HAP-1 (cell line): ENCODE data around the gene APH1B.

ENCODE experiments used
- DNase-seq, 2 experiments: peaks; one replicate each; pipeline ENCODE4 v3.0.0-alpha.2; 2016 to 2020; ENCODE audit warnings: low spot score in 2 of 2
- H3K27me3 ChIP-seq: fragments of 250-450 bp; sonication (Bioruptor Pico); 2 replicates; pipeline ENCODE4 v1.5.1; 2020; ENCODE audit warnings: low read depth, mild to moderate bottlenecking, moderate library complexity
- H3K36me3 ChIP-seq: fragments of 250-450 bp; sonication (Bioruptor Pico); replicated peaks from 2 replicates; pipeline ENCODE4 v1.5.1; 2020; ENCODE audit warnings: mild to moderate bottlenecking
- H3K4me1 ChIP-seq: fragments of 250-450 bp; sonication (Bioruptor Pico); 2 replicates; pipeline ENCODE4 v1.5.1; 2020; ENCODE audit warnings: mild to moderate bottlenecking
- H3K4me3 ChIP-seq: fragments of 250-450 bp; sonication (Bioruptor Pico); 2 replicates; pipeline ENCODE4 v1.5.1; 2020; ENCODE audit warnings: mild to moderate bottlenecking, moderate library complexity
- H3K9me3 ChIP-seq: fragments of 250-450 bp; sonication (Bioruptor Pico); 2 replicates; pipeline ENCODE4 v1.5.1; 2020; ENCODE audit warnings: mild to moderate bottlenecking, moderate library complexity
- in situ Hi-C: fragments of 300-500 bp; cut with MboI; formaldehyde crosslinking; loops from 3 replicates; pipeline ENCODE4 v1.14.3; 2020; ENCODE audit warnings: low sequenced_read_pairs, inconsistent platforms, mixed read lengths

Gene APH1B

DNA sequence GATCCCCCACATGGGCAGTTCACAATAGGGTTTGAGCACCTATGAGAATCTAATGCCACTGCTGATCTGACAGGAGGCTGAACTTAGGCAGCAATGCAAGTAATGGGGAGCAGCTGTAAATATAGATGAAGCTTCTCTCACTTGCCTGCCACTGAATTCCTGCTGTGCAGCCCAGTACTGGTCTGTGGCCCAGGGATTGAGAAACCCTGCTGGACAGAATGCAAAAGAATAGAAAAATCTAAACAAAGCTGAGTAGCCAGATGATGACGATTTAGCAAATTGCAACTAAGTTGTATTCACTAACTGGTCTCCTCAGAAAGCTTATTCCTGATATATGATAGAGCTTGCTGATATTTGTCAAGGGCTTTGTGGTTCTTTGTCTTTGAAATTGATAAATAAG is 34.3 kb upstream of the APH1B start:
- DNase-seq, result no peak
- in situ Hi-C loops, result no loop called here
- peaks cover 28% of the 10 kb centered on the region for H3K4me1 ChIP-seq
- H3K36me3 ChIP-seq, result 0 out of 2 replicates have a peak, but pooled peaks cover 6% of the 10 kb centered on the region
- H3K4me3 ChIP-seq, result no peak overlapping the region
- H3K27me3 ChIP-seq, result no peaks in the 10 kb centered on the region
- H3K9me3 ChIP-seq, result 0 out of 2 replicates have a peak, but pooled peaks cover 6% of the 10 kb centered on the region

DNA sequence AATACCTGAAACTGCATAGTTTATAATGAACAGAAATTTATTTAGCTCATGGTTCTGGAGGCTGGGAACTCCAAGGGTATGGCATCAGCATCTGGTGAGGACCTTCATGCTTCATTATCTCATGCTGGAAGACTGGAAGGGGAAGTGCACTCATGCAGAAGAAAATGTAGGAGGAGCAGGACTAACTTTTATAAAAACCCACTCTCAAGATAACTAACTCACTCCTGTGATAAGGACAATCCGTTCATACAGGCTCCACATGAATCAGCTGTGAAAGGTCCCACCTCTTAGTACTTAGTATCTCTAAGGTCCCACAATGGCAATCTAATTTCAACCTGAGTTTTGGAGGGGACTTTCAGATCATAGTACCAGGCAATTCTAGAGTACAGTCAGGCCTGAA is 33.6 kb upstream of the APH1B start:
- no peaks in the 10 kb centered on the region for H3K27me3 ChIP-seq
- DNase-seq, result no peak
- H3K4me1 ChIP-seq, result peaks cover 28% of the 10 kb centered on the region
- in situ Hi-C loops, result no loop called here
- 0 out of 2 replicates have a peak, but pooled peaks cover 6% of the 10 kb centered on the region for H3K9me3 ChIP-seq
- H3K36me3 ChIP-seq, result 0 out of 2 replicates have a peak, but pooled peaks cover 6% of the 10 kb centered on the region
- H3K4me3 ChIP-seq, result no peak overlapping the region

DNA sequence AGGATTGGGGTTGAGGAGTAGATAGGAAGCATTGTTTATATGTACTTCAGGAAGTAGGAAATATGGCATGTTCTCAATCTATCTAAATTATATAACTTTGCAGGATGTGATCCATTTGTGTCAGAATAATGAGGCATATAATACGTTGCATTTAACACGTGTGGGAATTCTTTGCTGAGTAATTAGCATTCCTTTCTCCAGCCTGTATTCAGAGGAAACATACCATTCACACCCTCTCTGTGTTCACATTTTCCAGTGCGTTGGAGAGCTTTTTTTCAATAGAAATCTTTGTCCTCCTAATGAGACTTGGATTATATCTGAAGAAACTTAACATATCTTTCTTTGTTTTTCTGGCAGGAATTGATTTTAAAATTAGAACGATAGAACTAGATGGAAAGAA is 33.0 kb upstream of the APH1B start:
- no peaks in the 10 kb centered on the region for H3K27me3 ChIP-seq
- DNase-seq, result peak in 1 of 2 experiments; percentile 98
- peaks cover 28% of the 10 kb centered on the region for H3K4me1 ChIP-seq
- H3K36me3 ChIP-seq, result 0 out of 2 replicates have a peak, but pooled peaks cover 6% of the 10 kb centered on the region
- no peak overlapping the region for H3K4me3 ChIP-seq
- in situ Hi-C loops, result no loop called here
- H3K9me3 ChIP-seq, result 0 out of 2 replicates have a peak, but pooled peaks cover 6% of the 10 kb centered on the region

DNA sequence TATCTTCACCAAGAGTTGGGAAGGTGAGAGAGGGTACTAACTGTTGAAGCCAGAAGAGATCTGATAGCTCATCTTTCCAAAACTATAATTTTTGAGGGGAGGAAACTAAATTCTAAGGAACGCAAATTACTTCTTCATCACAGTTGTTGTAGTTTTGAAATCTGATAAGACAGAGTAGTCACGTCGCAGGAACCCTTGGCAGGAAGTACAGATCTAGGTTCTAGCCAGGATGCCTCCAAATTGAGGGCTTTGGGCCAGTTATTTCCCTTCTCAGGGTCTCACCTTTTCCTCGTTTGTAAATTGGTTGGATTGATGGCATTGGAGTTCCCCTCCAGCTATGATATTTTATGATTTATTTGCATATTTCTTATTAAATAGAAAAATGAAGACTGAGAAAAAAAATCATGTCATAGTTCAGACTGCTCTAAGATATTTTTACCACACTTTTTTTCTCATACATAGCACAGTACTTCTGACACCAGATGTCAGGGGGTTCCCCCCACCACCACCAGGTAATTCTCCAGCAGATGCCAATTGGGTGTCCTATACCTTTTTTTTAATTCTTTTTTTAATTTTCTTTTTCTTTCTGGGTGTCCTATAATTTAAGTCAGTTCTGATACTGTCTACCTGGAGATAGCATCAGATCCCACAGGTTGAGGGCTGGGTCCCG is 32.3 kb upstream of the APH1B start:
- no peak overlapping the region for H3K4me3 ChIP-seq
- no peaks in the 10 kb centered on the region for H3K27me3 ChIP-seq
- in situ Hi-C loops, result no loop called here
- H3K36me3 ChIP-seq, result 0 out of 2 replicates have a peak, but pooled peaks cover 6% of the 10 kb centered on the region
- DNase-seq, result no peak
- H3K9me3 ChIP-seq, result 0 out of 2 replicates have a peak, but pooled peaks cover 6% of the 10 kb centered on the region
- peaks cover 28% of the 10 kb centered on the region for H3K4me1 ChIP-seq

DNA sequence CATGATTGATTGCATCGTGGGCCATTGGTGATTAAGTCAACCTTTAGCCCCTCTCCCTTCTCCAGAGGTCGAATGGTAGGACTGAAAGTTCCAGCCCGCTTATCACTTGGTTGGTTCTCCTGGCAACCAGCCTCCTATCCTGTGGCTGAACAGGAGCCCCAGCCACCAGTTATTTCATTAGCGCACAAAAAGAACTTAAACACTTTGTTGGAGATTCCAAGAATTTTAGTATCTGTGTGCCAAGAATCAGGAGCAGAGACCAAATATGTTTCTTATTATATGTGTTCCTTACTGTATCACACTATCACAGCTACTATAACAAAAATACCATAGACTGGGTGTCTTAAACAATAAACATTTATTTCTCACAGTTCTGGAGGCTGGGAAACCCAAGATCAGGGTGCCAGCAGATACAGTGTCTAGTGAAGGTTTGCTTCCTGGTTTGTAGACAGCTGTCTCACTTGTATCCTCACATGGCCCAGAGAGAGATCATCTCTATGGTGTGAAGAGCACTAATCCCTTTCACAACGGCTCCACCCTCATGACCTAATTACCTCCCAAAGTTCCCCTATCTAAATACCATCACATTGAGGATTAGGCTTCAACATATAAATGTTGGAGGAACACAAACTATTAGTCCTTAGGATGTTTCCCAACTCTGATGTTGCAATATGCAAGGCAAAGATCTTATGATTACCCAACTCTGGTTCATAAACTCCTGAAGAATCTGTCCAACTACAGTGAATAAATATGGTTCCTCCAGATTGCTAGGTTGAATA is 30.5 kb upstream of the APH1B start:
- peak; percentile 47 to 61 for DNase-seq
- Histone ChIP-seq H3K4me1 (peaks cover 28% of the 10 kb centered on the region), H3K27me3 (no peaks in the 10 kb centered on the region), H3K4me3 (no peak overlapping the region), H3K9me3 (0 out of 2 replicates have a peak, but pooled peaks cover 6% of the 10 kb centered on the region), H3K36me3 (0 out of 2 replicates have a peak, but pooled peaks cover 6% of the 10 kb centered on the region)
- in situ Hi-C loops, result no loop called here

DNA sequence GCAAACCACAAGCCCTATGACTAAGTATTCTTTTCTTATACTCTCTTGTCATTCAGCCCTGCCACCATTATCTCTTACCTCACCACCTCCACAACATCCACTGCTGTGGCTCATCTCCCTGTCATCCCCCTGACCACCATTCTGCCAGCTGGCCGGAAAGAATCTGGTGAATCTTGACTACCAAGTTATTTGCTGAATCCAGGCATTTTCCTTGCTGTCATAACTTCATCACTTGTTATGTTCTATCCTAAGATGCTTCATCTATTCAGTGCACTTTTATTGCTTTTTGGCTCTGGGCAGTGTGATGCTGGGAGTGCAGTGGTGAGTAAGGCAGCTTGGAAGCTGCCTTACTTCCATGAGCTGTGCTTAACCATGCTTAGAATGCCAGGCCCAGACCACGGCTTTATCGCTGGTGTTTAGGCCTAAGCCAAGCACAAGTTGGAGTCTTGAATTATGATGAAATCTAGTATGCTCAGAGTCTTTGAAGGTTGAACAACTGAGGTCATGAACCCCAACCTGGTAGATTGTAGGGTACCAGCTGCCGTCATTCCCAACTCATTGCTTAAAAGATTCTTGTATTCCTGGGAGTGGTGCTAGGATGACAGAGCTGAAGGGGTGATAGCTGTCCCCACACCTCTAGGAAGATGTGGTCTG is 27.0 kb upstream of the APH1B start:
- Histone ChIP-seq H3K4me3 (no peak overlapping the region), H3K9me3 (no peaks in the 10 kb centered on the region), H3K36me3 (0 out of 2 replicates have a peak, but pooled peaks cover 6% of the 10 kb centered on the region), H3K4me1 (peaks cover 19% of the 10 kb centered on the region), H3K27me3 (no peaks in the 10 kb centered on the region)
- no peak for DNase-seq
- in situ Hi-C loops, result no loop called here

DNA sequence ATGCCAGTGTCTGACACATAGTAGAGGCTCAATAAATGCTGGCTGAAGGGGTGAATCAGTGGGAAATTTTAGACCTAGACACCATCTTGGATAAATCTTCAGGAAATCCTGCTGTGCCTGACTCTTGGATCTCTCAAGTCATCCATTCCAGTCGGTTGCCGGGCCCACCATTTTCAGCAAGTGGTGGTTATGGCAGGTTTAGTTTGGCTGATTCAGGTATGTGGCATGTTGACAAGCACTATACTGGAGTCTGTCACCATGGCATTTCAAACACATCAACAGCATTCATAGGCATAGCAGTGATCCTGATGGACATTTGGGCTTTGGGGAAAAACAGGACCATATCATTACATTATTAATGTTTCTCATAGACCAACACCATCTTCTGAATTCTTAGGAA is 25.7 kb upstream of the APH1B start:
- H3K27me3 ChIP-seq, result no peaks in the 10 kb centered on the region
- H3K4me3 ChIP-seq, result no peak overlapping the region
- no peaks in the 10 kb centered on the region for H3K9me3 ChIP-seq
- H3K36me3 ChIP-seq, result 0 out of 2 replicates have a peak, but pooled peaks cover under 1% of the 10 kb centered on the region
- in situ Hi-C loops, result no loop called here
- H3K4me1 ChIP-seq, result peaks cover 24% of the 10 kb centered on the region
- no peak for DNase-seq

DNA sequence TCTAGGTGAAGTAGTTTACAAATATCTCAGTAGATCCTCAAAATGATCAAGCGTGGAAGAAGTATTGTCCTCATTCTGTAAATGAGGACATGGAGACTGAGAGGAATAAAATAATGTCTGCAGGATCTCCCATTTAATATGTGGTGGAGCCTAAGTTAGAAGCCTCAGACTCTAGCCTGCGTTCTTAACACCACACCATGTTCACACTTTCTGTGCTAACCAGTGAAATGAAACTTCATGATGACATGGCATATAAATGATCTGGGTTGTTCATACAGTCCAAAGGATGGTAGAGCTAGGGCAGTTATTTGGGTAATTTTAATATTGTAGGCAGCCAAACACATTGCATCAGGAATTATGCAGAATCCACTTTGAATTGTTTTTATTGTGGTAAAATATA is 25.1 kb upstream of the APH1B start:
- no peaks in the 10 kb centered on the region for H3K36me3 ChIP-seq

DNA sequence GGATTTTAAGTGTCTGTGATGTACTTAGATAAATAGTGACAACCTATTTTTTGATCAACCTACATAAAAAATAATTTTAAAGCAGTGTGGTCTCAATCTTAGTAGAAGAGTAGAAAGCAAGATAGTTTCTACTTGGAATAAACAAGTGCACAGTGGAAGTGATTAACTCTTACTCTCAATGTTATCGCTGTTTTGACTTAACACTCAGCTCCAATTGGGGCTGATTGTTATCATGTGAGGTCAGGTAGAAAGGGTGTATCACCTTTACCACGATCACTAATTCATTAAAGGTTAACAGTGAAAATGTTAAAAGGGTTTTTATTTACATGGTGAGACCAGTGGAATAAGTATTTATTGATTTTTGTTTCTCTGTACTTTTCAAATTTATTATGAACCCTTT is 22.4 kb upstream of the APH1B start:
- Histone ChIP-seq H3K36me3 (no peaks in the 10 kb centered on the region; the same call in 1 of the 2 replicates), H3K4me3 (no peak overlapping the region), H3K9me3 (no peaks in the 10 kb centered on the region), H3K4me1 (peaks cover 26% of the 10 kb centered on the region), H3K27me3 (no peaks in the 10 kb centered on the region)
- in situ Hi-C loops, result no loop called here
- no peak for DNase-seq

More for the DNA sequence above, 25.1 kb upstream of the APH1B start:
- H3K27me3 ChIP-seq, result no peaks in the 10 kb centered on the region
- DNase-seq, result no peak
- H3K4me1 ChIP-seq, result peaks cover 24% of the 10 kb centered on the region
- no peak overlapping the region for H3K4me3 ChIP-seq
- in situ Hi-C loops, result no loop called here
- no peaks in the 10 kb centered on the region for H3K9me3 ChIP-seq

DNA sequence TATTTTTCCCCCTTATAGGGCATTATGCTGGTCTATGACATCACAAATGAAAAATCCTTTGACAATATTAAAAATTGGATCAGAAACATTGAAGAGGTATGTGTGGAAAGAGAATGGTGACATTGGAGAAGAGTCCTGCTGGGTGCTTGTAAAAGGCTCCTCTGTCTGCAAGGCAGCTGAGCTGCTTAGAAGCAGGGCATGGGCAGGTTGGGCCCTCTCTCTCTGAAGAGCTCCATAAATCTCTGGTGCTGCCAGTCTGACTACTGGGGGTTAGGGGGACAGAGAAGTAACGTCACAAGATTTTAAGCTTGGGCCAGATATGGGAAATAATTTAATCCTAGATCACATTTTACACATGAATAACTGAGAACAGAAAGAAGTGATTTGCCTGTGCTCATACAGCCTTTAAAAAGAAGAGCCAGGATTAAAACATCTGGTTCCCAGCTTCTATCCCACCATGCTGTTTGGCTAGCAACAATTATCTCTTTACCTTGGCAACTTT is 21.9 kb upstream of the APH1B start:
- DNase-seq, result peak; percentile 74 to 93
- in situ Hi-C loops, result no loop called here
- no peaks in the 10 kb centered on the region; the same call in none of the 2 replicates for H3K36me3 ChIP-seq
- H3K4me1 ChIP-seq, result peaks cover 26% of the 10 kb centered on the region
- H3K4me3 ChIP-seq, result no peak overlapping the region
- H3K9me3 ChIP-seq, result no peaks in the 10 kb centered on the region
- no peaks in the 10 kb centered on the region for H3K27me3 ChIP-seq

DNA sequence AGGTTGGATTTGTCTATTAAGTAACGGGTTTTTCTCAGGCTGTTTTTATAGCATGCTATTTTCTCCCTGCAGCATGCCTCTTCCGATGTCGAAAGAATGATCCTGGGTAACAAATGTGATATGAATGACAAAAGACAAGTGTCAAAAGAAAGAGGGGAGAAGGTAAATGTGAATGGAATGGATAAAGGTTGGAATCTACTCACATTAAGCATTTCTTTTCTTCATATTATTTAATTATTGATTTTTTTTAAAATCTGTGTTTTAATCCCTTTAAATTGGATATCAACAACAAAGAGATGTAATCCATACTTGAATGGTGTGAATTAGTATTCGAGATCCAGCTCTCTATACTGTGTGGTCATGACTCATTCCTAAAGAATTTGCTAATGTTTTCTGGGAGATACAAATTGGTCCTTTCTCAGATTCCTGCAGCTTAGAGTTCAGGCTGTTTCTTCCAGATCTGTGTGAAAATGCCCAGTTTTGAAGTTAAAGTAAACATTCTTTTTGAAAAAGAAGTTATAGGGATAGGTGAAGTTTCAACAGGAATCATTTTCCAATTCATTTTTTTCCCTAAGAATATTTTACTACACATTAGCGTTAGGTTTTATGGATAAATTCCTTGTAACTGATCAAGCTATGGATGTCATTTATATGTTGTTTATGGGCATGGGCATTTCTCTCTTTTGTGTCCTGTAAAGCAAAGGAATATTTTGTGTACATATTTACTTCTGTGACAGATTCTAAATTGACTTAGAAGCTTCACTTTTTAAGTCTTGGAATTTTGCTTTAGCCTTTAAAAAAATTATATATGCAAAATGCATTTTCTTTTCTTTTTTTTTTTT is 20.8 kb upstream of the APH1B start:
- Histone ChIP-seq H3K4me1 (peaks cover 26% of the 10 kb centered on the region), H3K4me3 (no peak overlapping the region), H3K27me3 (no peaks in the 10 kb centered on the region), H3K36me3 (peaks cover 9% of the 10 kb centered on the region), H3K9me3 (no peaks in the 10 kb centered on the region)
- DNase-seq, result peak; percentile 68 to 100
- in situ Hi-C loops, result no loop called here

DNA sequence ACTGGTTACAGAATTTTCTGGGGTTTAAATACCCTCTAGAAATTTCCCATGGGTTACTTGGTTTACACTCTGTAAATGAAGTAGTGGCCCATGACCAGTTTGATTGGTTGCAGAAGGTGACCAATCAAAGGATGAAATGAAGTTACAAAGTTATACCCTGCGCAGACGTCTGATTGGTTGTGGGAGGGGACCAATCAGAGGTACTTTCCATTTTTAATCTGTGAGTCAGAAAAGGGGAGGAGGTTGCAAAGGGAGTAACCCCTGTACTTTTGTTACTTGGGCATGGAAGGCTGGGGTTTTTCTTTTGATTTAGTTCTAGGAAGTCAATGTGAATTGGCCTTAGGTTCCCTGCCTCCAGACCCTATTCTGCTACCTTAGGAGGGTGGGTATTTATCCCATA is 18.7 kb upstream of the APH1B start:
- in situ Hi-C loops, result no loop called here

DNA sequence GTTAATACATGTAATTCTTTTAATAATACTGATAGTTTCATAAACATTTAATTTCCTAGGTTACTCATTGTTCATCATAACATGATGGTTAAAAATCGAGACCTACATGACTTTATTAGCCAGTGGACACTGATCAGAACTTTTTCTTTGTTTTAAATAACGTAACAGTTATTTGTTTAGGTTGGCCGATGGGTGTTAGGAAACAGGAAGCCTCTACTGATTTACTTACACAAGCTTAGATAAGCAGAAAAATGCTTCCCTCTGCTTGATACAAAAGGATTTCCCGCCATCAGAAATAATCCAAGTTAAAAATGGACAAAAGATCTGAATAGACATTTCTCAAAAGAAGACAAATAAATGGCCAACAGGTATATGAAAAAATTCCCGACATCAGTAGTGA is 16.6 kb upstream of the APH1B start:
- Histone ChIP-seq H3K4me1 (peaks cover 14% of the 10 kb centered on the region), H3K36me3 (peaks cover 15% of the 10 kb centered on the region), H3K27me3 (no peaks in the 10 kb centered on the region), H3K9me3 (no peaks in the 10 kb centered on the region), H3K4me3 (no peak overlapping the region)
- in situ Hi-C loops, result no loop called here
- DNase-seq, result no peak

More for the DNA sequence above, 18.7 kb upstream of the APH1B start:
- Histone ChIP-seq H3K36me3 (peaks cover 9% of the 10 kb centered on the region), H3K4me1 (peaks cover 26% of the 10 kb centered on the region), H3K27me3 (no peaks in the 10 kb centered on the region), H3K4me3 (no peak overlapping the region), H3K9me3 (no peaks in the 10 kb centered on the region)
- no peak for DNase-seq
